BLaER1 (cell line): ENCODE data around the gene LSM4.
"Not testable (repeated sequence)": the region's sequence is repeated elsewhere in the genome, so short reads cannot be mapped to it uniquely, and the experiment has no call there.

Source experiments
- H3K27ac ChIP-seq: shearing (Covaris generic); formaldehyde crosslinking; 2 replicates; pipeline ENCODE4 v1.8.1; 2022
- H3K27me3 ChIP-seq: shearing (Covaris generic); formaldehyde crosslinking; 2 replicates; pipeline ENCODE4 v1.8.1; 2022
- H3K36me3 ChIP-seq: shearing (Covaris generic); formaldehyde crosslinking; 2 replicates; pipeline ENCODE4 v1.8.1; 2022
- H3K4me1 ChIP-seq: shearing (Covaris generic); formaldehyde crosslinking; 2 replicates; pipeline ENCODE4 v1.8.1; 2022
- H3K4me2 ChIP-seq: shearing (Covaris generic); formaldehyde crosslinking; 2 replicates; pipeline ENCODE4 v1.8.1; 2022
- H3K4me3 ChIP-seq: shearing (Covaris generic); formaldehyde crosslinking; 2 replicates; pipeline ENCODE4 v1.8.1; 2022
- H3K9ac ChIP-seq: shearing (Covaris generic); formaldehyde crosslinking; 2 replicates; pipeline ENCODE4 v1.8.1; 2022
- H3K9me3 ChIP-seq: shearing (Covaris generic); formaldehyde crosslinking; 2 replicates; pipeline ENCODE4 v1.8.1; 2022
- H4K20me1 ChIP-seq: shearing (Covaris generic); formaldehyde crosslinking; 2 replicates; pipeline ENCODE4 v1.8.1; 2022
- Cebpa-rat ChIP-seq: shearing (Covaris generic); IDR thresholded peaks from 2 replicates; pipeline ENCODE4 v1.8.1; 2022

The LSM4 gene

GRCh38 chr19:18328340-18329034 lies 5.6 kb upstream of the LSM4 start:
- peak overlapping the region; percentile 84 for H3K4me2 ChIP-seq
- H3K4me1 ChIP-seq, result peaks cover 24% of the 10 kb centered on the region
- no peaks in the 10 kb centered on the region for H3K9me3 ChIP-seq
- H3K27me3 ChIP-seq, result no peaks in the 10 kb centered on the region
- TF ChIP-seq Cebpa-rat, result no peak
- H3K36me3 ChIP-seq, result no peaks in the 10 kb centered on the region
- H3K4me3 ChIP-seq, result peak overlapping the region; percentile 50
- 0 out of 2 replicates have a peak overlapping the region, but pooled peaks have one; percentile 49 for H3K27ac ChIP-seq
- H3K9ac ChIP-seq, result peak overlapping the region; percentile 59; the same call in 1 of the 2 replicates
- no peaks in the 10 kb centered on the region for H4K20me1 ChIP-seq

- Histone ChIP-seq H3K36me3 (no peaks in the 10 kb centered on the region), H3K27me3 (no peaks in the 10 kb centered on the region), H3K9ac (no peak overlapping the region), H3K4me3 (no peak overlapping the region), H3K4me2 (no peak overlapping the region), H3K4me1 (peaks cover 32% of the 10 kb centered on the region), H4K20me1 (no peaks in the 10 kb centered on the region), H3K27ac (peak overlapping the region; percentile 19; the same call in 1 of the 2 replicates), H3K9me3 (no peaks in the 10 kb centered on the region)
- TF ChIP-seq Cebpa-rat, result no peak
Observed at GRCh38 chr19:18326772-18327171, 3.9 kb upstream of the LSM4 start.

DNA sequence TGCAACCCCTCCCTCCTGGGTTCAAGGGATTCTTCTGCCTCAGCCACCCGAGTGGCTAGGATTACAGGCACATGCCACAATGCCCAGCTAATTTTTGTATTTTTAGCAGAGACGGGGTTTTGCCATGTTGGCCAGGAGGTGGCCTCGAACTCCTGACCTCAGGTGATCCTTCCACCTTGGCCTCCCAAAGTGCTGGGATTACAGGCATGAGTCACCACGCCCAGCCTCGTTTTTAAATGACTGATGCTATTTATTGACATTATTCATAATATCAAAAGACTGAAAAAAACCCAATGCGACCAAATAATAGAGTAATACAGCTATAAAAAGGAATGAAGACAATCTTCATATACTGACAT lies 1.5 kb upstream of the LSM4 start:
- Histone ChIP-seq H3K9ac (peak overlapping the region; percentile 69), H3K4me1 (peaks cover 56% of the 10 kb centered on the region), H3K4me2 (peak overlapping the region; percentile 93), H3K36me3 (peaks cover 15% of the 10 kb centered on the region; the same call in 1 of the 2 replicates)
- H3K27ac ChIP-seq, H3K27me3 ChIP-seq, H4K20me1 ChIP-seq, H3K4me3 ChIP-seq, H3K9me3 ChIP-seq: not testable (repeated sequence)

GRCh38 chr19:18322318-18322758 lies 538 bp downstream of the LSM4 start:
- Histone ChIP-seq H3K4me2 (peak overlapping the region; percentile 93), H3K36me3 (peaks cover 15% of the 10 kb centered on the region; the same call in 1 of the 2 replicates), H3K4me3 (peak overlapping the region; percentile 94), H3K9me3 (no peaks in the 10 kb centered on the region), H3K27me3 (no peaks in the 10 kb centered on the region), H4K20me1 (no peaks in the 10 kb centered on the region), H3K4me1 (peaks cover 63% of the 10 kb centered on the region), H3K27ac (peak overlapping the region; percentile 92), H3K9ac (peak overlapping the region; percentile 85)
- no peak for TF ChIP-seq Cebpa-rat

- H3K36me3 ChIP-seq, result peaks cover 15% of the 10 kb centered on the region; the same call in 1 of the 2 replicates
- no peaks in the 10 kb centered on the region for H4K20me1 ChIP-seq
- H3K9me3 ChIP-seq, result no peaks in the 10 kb centered on the region
- peak overlapping the region; percentile 93 for H3K4me2 ChIP-seq
- H3K27ac ChIP-seq, result peak overlapping the region; percentile 92
- H3K27me3 ChIP-seq, result no peaks in the 10 kb centered on the region
- peaks cover 69% of the 10 kb centered on the region for H3K4me1 ChIP-seq
- no peak for TF ChIP-seq Cebpa-rat
- H3K9ac ChIP-seq, result peak overlapping the region; percentile 85
- peak overlapping the region; percentile 94 for H3K4me3 ChIP-seq
Observed at GRCh38 chr19:18321734-18322102, 1.2 kb downstream of the LSM4 start.

- H3K27ac ChIP-seq, result peak overlapping the region; percentile 92
Observed at GRCh38 chr19:18320865-18321733, 1.8 kb downstream of the LSM4 start.

DNA sequence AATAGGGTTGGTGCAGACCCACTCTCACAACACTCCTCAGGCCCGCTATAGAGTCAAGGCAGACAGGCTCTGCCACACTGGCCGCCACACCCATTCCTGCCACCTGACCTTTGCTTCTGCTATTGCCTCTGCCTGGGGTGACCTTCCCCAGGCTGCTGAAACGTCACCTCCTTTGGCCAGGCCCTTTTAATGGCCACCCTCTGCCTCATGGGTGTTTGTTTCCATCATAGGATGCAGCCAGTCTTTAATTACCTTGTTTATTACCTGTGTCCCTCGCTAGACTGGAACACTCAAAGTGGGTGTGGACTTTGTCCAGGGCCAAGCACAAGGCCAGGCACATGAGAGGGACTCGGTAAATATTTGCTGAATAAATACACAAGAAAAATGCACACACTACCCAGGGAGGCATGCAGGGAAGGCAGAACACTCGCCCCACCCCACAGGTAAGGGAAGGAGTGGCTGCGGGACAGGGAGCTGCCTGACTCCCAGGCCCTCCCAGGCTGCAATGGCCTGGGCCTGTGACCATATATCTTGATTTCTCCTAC lies 3.2 kb downstream of the LSM4 start:
- H3K27me3 ChIP-seq, result no peaks in the 10 kb centered on the region
- no peak for TF ChIP-seq Cebpa-rat
- H3K9me3 ChIP-seq, result no peaks in the 10 kb centered on the region
- peak overlapping the region; percentile 93 for H3K4me2 ChIP-seq
- H4K20me1 ChIP-seq, result no peaks in the 10 kb centered on the region
- no peak overlapping the region for H3K4me3 ChIP-seq
- peaks cover 27% of the 10 kb centered on the region for H3K36me3 ChIP-seq
- H3K9ac ChIP-seq, result peak overlapping the region; percentile 85; the same call in 1 of the 2 replicates
- peak overlapping the region; percentile 92 for H3K27ac ChIP-seq
- H3K4me1 ChIP-seq, result peaks cover 87% of the 10 kb centered on the region

More at GRCh38 chr19:18320865-18321733, 1.8 kb downstream of the LSM4 start:
- no peak for TF ChIP-seq Cebpa-rat
- Histone ChIP-seq H3K4me3 (peak overlapping the region; percentile 94), H3K9ac (peak overlapping the region; percentile 85), H3K4me1 (peaks cover 75% of the 10 kb centered on the region), H3K36me3 (peaks cover 15% of the 10 kb centered on the region; the same call in 1 of the 2 replicates), H4K20me1 (no peaks in the 10 kb centered on the region), H3K27me3 (no peaks in the 10 kb centered on the region), H3K4me2 (peak overlapping the region; percentile 93), H3K9me3 (no peaks in the 10 kb centered on the region)

- Histone ChIP-seq H3K9ac (peak overlapping the region; percentile 79), H3K4me1 (peaks cover 74% of the 10 kb centered on the region), H3K27me3 (no peaks in the 10 kb centered on the region), H3K4me2 (peak overlapping the region; percentile 93), H3K9me3 (no peaks in the 10 kb centered on the region), H3K36me3 (peaks cover 42% of the 10 kb centered on the region), H4K20me1 (no peaks in the 10 kb centered on the region), H3K27ac (peak overlapping the region; percentile 92), H3K4me3 (peak overlapping the region; percentile 51)
- no peak for TF ChIP-seq Cebpa-rat
Observed at GRCh38 chr19:18317961-18318800, 4.7 kb downstream of the LSM4 start.

- TF ChIP-seq Cebpa-rat, result no peak
- Histone ChIP-seq H3K9me3 (no peaks in the 10 kb centered on the region), H3K4me2 (no peak overlapping the region), H3K9ac (0 out of 2 replicates have a peak overlapping the region, but pooled peaks have one; percentile 10), H3K4me3 (no peak overlapping the region), H3K36me3 (peaks cover 75% of the 10 kb centered on the region), H3K4me1 (peaks cover 51% of the 10 kb centered on the region), H3K27ac (peak overlapping the region; percentile 22; the same call in 1 of the 2 replicates), H3K27me3 (no peaks in the 10 kb centered on the region), H4K20me1 (no peaks in the 10 kb centered on the region; the same call in 1 of the 2 replicates)
Observed at GRCh38 chr19:18313398-18313797, 9.5 kb downstream of the LSM4 start.
